Heart right ventricle (tissue), 16 donors: ENCODE results near the gene SLX4IP. TPM values are rescaled to one million over a fixed set of nuclear protein-coding genes. Genes with fewer than 3 reads are reported as not detected.

Experiments
- ATAC-seq, 8 donors: fragments of 200-7000 bp; cut with Tn5 transposase; one replicate each; pipeline ENCODE4 v1.9.1; 2020; ENCODE audit warnings: mild to moderate bottlenecking in 8 of 8, moderate library complexity in 8 of 8, moderate number of reproducible peaks in 1 of 8
- DNase-seq, 2 donors: peaks; one replicate each; pipeline ENCODE4 v3.0.0-alpha.2; 2020
- H3K27ac ChIP-seq, 10 donors: fragments of 200-600 bp; sonication (generic) in 2 of 10; one replicate each; pipeline versions ENCODE4 v1.5.0 to v1.8.0; 2020 to 2022; ENCODE audit warnings: mild to moderate bottlenecking in 3 of 10
- H3K27me3 ChIP-seq, 7 donors: fragments of 200-600 bp; one replicate each; pipeline ENCODE4 v1.8.0; 2021 to 2022; ENCODE audit warnings: mild to moderate bottlenecking in 2 of 7
- H3K36me3 ChIP-seq, 9 donors: fragments of 200-600 bp; sonication (generic) in 1 of 9; one replicate each; pipeline versions ENCODE4 v1.5.0 to v1.8.0; 2020 to 2022; ENCODE audit warnings: mild to moderate bottlenecking in 2 of 9
- H3K4me1 ChIP-seq, 9 donors: fragments of 200-600 bp; sonication (generic) in 1 of 9; one replicate each; pipeline versions ENCODE4 v1.5.0 to v1.8.0; 2020 to 2022; ENCODE audit warnings: mild to moderate bottlenecking in 4 of 9
- H3K4me3 ChIP-seq, 10 donors: fragments of 200-600 bp; sonication (generic) in 2 of 10; one replicate each; pipeline versions ENCODE4 v1.5.0 to v1.8.0; 2020 to 2022; ENCODE audit warnings: mild to moderate bottlenecking in 7 of 10, moderate library complexity in 2 of 10
- H3K9me3 ChIP-seq, 11 donors: fragments of 200-600 bp in 10 of 11; sonication (generic) in 2 of 11; one replicate each; pipeline versions ENCODE4 v1.5.0 to v1.8.0; 2013 to 2022; ENCODE audit warnings: mild to moderate bottlenecking in 2 of 11, control low read depth in 1 of 11, moderate library complexity in 1 of 11
- CTCF ChIP-seq, 9 donors: fragments of 200-600 bp; sonication (generic) in 2 of 9; IDR thresholded peaks; one replicate each; pipeline versions ENCODE4 v1.5.0 to v1.8.0; 2021 to 2022; ENCODE audit warnings: antibody characterized with exemption in 9 of 9, mild to moderate bottlenecking in 5 of 9, moderate library complexity in 1 of 9
- WGBS, 2 donors: extraction: QIAGEN DNeasy Blood & Tissue Kit; methylation state at CpG; one replicate each; pipeline ENCODE4 v1.1.7; 2013; ENCODE audit warnings: inconsistent platforms in 1 of 2; 5-methylcytosine and 5-hydroxymethylcytosine counted together
- intact Hi-C, 10 donors: fragments of 100-400 bp; cut with DNase I; formaldehyde crosslinking; loops; one replicate each; pipeline versions ENCODE4 v1.11.1 to v1.14.2; 2022
- polyA plus RNA-seq, 2 donors: library from polyadenylated mRNA; stranded (reverse); fragments of 200-250 nt; gene quantifications; one replicate each; pipeline ENCODE4 v1.2.3, GENCODE V29; 2013
- total RNA-seq, 10 donors: library from RNA; stranded (reverse); fragmentation: NEBNext Ultra II Directional in 3 of 10; extraction: Animal tissue kit (Norgen Biotek cat#: 25700) in 3 of 10; gene quantifications; one replicate each; pipeline versions ENCODE4 v1.2.1 to v1.2.4, GENCODE V29; 2021 to 2023
- donor health status: Arrhythmogenic right ventricular cardiomyopathy.
- donor health status: ischemic (EF 13 %, LVEDD 7.1; RV severe dilation, severe dysfunction).
- donor health status: healthy with polysubstance abuse.
- donor health status: DM: no; HTN: yes; CAD: no.
- donor health status: DM: no; HTN: no; CAD: no.
- donor health status: ischemic (EF 25% LVEDD 6.9; RV normal size, moderate dysfunction).
- donor health status: ischemic (EF 25% LVEDD 5.7; RV mildly dilated, moderate dysfunction).
- donor health status: healthy.
- donor health status: DM: yes; HTN: yes; CAD: no.
- donor health status: Ischemic cardiomyopathy.
- donor health status: ischemic (EF 35%, LVEDD 5.7; RV mildly dilated, moderate dysfunction).
- donor health status: nonischemic (EF 11% LVEDD 7.7; RV severe dilation, severe dysfunction).
- donor health status: DM: yes; HTN: yes; CAD: no.
- donor health status: PGD.
- donor health status: ischemic (EF 29% LVEDD 5.4; RV normal size, mild dysfunction).
- donor health status: nonischemic (EF 23%, LVEDD 6.1; RV moderate dilation, normal function).

The SLX4IP gene
- total and polyA plus RNA-seq, 12 donors = 0.71 to 3.1 (median 2.6) TPM

DNA sequence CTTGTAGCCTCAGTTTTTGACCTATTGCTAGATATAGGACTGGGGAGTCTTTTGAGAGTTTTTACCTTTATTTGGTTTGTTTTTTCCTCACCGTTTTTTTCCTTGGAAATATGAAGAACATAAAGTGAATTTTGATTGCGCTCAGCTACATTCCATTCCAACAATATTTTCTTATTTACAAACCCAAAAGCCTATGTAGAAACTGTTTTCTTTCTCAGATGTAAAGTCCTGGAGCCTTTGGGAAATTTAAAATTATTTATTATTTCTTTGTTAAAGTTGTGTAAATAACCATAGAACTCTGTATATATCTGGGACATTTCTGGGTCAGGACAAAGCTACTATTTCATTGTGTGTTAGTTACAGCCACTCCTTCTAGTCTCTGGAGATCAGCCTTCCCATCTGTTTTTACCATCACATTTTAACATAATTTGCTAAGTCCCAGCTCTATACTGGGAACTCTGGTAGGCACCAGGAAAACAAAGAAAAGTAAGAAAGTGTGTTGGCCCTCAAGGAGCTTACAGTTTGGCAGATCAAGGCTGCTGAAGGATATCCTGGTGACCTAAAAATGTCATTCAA, 169.8 kb downstream of the SLX4IP start:
- peaks cover 0 to 7% (median 0%) of the 10 kb centered on the region in 11 donors for H3K9me3 ChIP-seq
- H3K4me3 ChIP-seq = no peak overlapping the region
- DNase-seq = no peak
- intact Hi-C loops = no loop called here
- no peaks in the 10 kb centered on the region for H3K27me3 ChIP-seq
- peaks cover 0 to 8% (median 0%) of the 10 kb centered on the region in 9 donors for H3K36me3 ChIP-seq
- H3K4me1 ChIP-seq = peaks cover 0 to 45% (median 21%) of the 10 kb centered on the region in 9 donors
- H3K27ac ChIP-seq = peak overlapping the region; percentile 17 to 81 (median 64)
- peak in 6 of 8 donors; percentile 23 to 60 (median 42) for ATAC-seq
- WGBS, 2 donors = 75 to 81% methylated on average over 2 of the region's 2 CpGs
- TF ChIP-seq CTCF (IDR thresholded peaks at IDR 0.05) = no peak

DNA sequence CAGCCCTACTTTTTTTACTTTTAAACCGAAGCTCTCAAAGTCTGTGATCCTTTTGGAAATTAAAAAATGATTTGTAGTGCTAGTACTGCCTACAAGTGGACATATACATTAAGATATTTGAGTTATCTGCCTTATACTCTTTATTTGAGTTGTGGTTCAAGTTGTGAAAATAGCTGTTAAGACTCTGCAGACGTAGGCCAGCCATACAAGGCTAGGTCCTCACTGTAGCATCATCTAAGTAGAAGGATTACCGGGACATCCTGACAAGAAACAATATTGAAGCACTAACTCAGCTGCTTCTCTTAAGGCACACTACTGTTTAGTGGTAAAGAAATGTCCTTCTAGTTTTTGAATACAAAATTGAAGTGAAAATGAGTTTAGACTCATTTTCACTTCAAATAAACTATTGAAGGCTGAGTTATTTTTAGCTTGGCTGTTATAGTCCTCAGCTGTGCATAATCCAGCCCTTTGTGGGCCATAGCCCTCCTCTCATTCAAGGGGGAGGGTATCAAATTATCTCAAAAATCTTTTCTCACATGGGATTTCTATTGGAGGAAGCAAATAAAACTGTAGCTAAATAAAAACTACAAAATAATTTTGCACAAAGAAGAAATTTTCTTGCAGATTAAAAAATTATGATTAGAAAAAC, 170.6 kb downstream of the SLX4IP start:
- peaks cover 0 to 7% (median 0%) of the 10 kb centered on the region in 11 donors for H3K9me3 ChIP-seq
- ATAC-seq (no peak), DNase-seq (no peak)
- H3K36me3 ChIP-seq = peaks cover 0 to 8% (median 0%) of the 10 kb centered on the region in 9 donors
- H3K4me3 ChIP-seq = no peak overlapping the region
- WGBS, 2 donors = 92% methylated on average over 3 of the region's 3 CpGs
- H3K4me1 ChIP-seq = peaks cover 0 to 52% (median 28%) of the 10 kb centered on the region in 9 donors
- no peak for TF ChIP-seq CTCF (IDR thresholded peaks at IDR 0.05)
- peak overlapping the region; percentile 17 to 81 (median 64) for H3K27ac ChIP-seq
- H3K27me3 ChIP-seq = no peaks in the 10 kb centered on the region
- intact Hi-C loops = no loop called here

- peak overlapping the region; percentile 33 to 90 (median 82) for H3K27ac ChIP-seq
- ATAC-seq (peak; percentile 55 to 76 (median 66)), DNase-seq (peak in 1 of 2 donors; percentile 71)
- WGBS, 2 donors = 71 to 81% methylated on average over 2 of the region's 2 CpGs
- no peak overlapping the region for H3K4me3 ChIP-seq
- intact Hi-C loops = no loop called here
- peaks cover 0 to 7% (median 0%) of the 10 kb centered on the region in 11 donors for H3K9me3 ChIP-seq
- no peaks in the 10 kb centered on the region for H3K27me3 ChIP-seq
- TF ChIP-seq CTCF (IDR thresholded peaks at IDR 0.05) = no peak
- peaks cover 0 to 51% (median 29%) of the 10 kb centered on the region in 9 donors for H3K4me1 ChIP-seq
- H3K36me3 ChIP-seq = peaks cover 0 to 4% (median 0%) of the 10 kb centered on the region in 9 donors
These were observed 174.2 kb downstream of the SLX4IP start for GRCh38 chr20:10609276-10609675.

DNA sequence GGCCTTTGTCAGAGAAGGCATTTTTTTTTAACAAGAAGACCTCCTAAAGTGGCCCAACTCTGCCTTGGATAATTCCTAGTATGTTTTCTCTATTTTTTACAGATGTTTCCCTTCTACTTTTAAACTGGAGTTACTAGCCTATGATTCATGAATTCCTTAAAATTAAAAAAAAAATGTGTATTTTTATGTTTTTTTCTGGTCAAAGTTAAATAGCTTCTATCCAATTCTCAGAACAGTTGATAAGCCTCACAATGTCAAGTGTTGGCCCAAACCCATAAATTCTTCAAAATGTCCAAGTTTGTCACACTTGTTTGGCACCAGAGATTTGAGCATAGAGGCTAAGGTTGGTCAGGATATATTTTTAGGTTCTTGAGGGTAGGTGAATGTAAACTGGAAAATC, 174.7 kb downstream of the SLX4IP start:
- Histone ChIP-seq H3K4me1 (peaks cover 0 to 46% (median 27%) of the 10 kb centered on the region in 9 donors), H3K27ac (peak overlapping the region; percentile 33 to 90 (median 82)), H3K9me3 (peaks cover 0 to 7% (median 0%) of the 10 kb centered on the region in 11 donors), H3K4me3 (no peak overlapping the region), H3K27me3 (no peaks in the 10 kb centered on the region), H3K36me3 (peaks cover 0 to 5% (median 0%) of the 10 kb centered on the region in 9 donors)
- TF ChIP-seq CTCF (IDR thresholded peaks at IDR 0.05) = no peak
- DNase-seq (no peak), ATAC-seq (peak; percentile 21 to 68 (median 42))
- intact Hi-C loops = loop anchor here in 1 of 10 donors (5.0 kb wide), 1 partner anchor 663 kb away; no protein-coding TSS in a partner anchor
